Right lobe of liver (tissue), 6 donors: ENCODE data around the gene KLHDC8B. TPM values are rescaled to one million over a fixed set of nuclear protein-coding genes. Genes with fewer than 3 reads are reported as not detected.

ENCODE experiments used
- ATAC-seq, 4 donors: fragments of 200-7000 bp; cut with Tn5 transposase; one replicate each; pipeline ENCODE4 v1.9.1; 2020; ENCODE audit warnings: mild to moderate bottlenecking in 4 of 4, moderate library complexity in 4 of 4
- DNase-seq, 3 donors: peaks; one replicate each; pipeline ENCODE4 v3.0.0-alpha.2; 2020
- H3K27ac ChIP-seq, 3 donors: fragments of 200-600 bp; one replicate each; pipeline ENCODE4 v1.8.0; 2022
- H3K27me3 ChIP-seq, 2 donors: fragments of 200-600 bp; one replicate each; pipeline ENCODE4 v1.8.0; 2022
- H3K36me3 ChIP-seq, 4 donors: fragments of 200-600 bp; sonication (generic) in 1 of 4; one replicate each; pipeline versions ENCODE4 v1.5.1 to v1.8.0; 2017 to 2022; ENCODE audit warnings: control low read depth in 1 of 4
- H3K4me1 ChIP-seq, 4 donors: fragments of 200-600 bp; sonication (generic) in 1 of 4; one replicate each; pipeline versions ENCODE4 v1.5.1 to v1.8.0; 2017 to 2022; ENCODE audit warnings: control low read depth in 1 of 4
- H3K4me3 ChIP-seq, 3 donors: fragments of 200-600 bp; one replicate each; pipeline ENCODE4 v1.8.0; 2022
- H3K9me3 ChIP-seq, 4 donors: fragments of 200-600 bp; sonication (generic) in 1 of 4; one replicate each; pipeline versions ENCODE4 v1.5.1 to v1.8.0; 2017 to 2022; ENCODE audit warnings: control low read depth in 1 of 4
- POLR2A ChIP-seq: fragments of 450-650 bp; IDR thresholded peaks from one replicate; pipeline ENCODE4 v1.6.1; 2017; ENCODE audit warnings: antibody characterized with exemption, mild to moderate bottlenecking
- WGBS: methylation state at CpG from one replicate; pipeline ENCODE4 v1.1.6; 2018; ENCODE audit warnings: low coverage, low lambda C conversion rate; ENCODE audit not compliant: insufficient coverage; ENCODE audit errors: missing lambda C conversion rate; 5-methylcytosine and 5-hydroxymethylcytosine counted together
- intact Hi-C, 2 donors: fragments of 100-400 bp; cut with DNase I; formaldehyde crosslinking; loops; one replicate each; pipeline versions ENCODE4 v1.11.2 to v1.14.1; 2022
- total RNA-seq, 6 experiments: library from RNA; depleted of rRNA in 2 of 6; stranded (reverse); fragments of >200 nt in 2 of 6; fragmentation: NEBNext Ultra II Directional in 3 of 6; extraction: Animal tissue kit (Norgen Biotek cat#: 25700) in 3 of 6; gene quantifications; one replicate each; pipeline versions ENCODE4 v1.1.0 to v1.2.4, GENCODE V29; 2016 to 2023
- TF ChIP-seq, protein P1 (sequence below), 4 donors: fragments of 200-600 bp in 3 of 4; fragments of 450-650 bp in 1 of 4; IDR thresholded peaks; one replicate each; pipeline versions ENCODE4 v1.5.1 to v1.8.0; 2016 to 2022; ENCODE audit warnings: antibody characterized with exemption in 4 of 4, mild to moderate bottlenecking in 2 of 4
- donor health status: DM: no; HTN: yes; CAD: no.
- donor health status: DM: no; HTN: no; CAD: no.
- donor health status: DM: no; HTN: no; CAD: no.
- donor health status: DM: no; HTN: yes; CAD: no.
- donor health status: DM: no; HTN: yes; CAD: no.

Gene KLHDC8B
- total RNA-seq, 6 experiments from 2014 or later = 10.4 to 15.2 (median 11.5) TPM

DNA sequence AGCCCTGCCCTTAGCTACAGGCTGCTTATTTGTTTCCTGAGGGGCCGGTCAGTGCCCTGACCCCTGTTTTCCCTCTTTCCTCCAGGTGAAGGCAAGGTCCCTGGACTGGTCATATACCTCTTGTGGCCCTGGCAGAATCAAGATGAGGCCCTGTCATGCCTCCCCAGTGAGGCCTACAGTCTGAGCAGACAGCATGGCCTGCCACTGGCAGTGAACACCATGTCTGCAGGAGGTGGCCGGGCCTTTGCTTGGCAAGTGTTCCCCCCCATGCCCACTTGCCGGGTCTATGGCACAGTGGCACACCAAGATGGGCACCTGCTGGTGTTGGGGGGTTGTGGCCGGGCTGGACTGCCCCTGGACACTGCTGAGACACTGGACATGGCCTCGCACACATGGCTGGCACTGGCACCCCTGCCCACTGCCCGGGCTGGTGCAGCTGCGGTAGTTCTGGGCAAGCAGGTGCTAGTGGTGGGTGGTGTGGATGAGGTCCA lies 1.2 kb downstream of the KLHDC8B start:
- Histone ChIP-seq H3K4me1 (peaks cover 0 to 16% (median 5%) of the 10 kb centered on the region in 4 donors), H3K27me3 (no peaks in the 10 kb centered on the region), H3K9me3 (no peaks in the 10 kb centered on the region), H3K36me3 (no peaks in the 10 kb centered on the region), H3K27ac (peak overlapping the region; percentile 72 to 89 (median 72)), H3K4me3 (peak overlapping the region; percentile 74 to 78 (median 77))
- no peak for DNase-seq
- TF ChIP-seq, protein P1, sequence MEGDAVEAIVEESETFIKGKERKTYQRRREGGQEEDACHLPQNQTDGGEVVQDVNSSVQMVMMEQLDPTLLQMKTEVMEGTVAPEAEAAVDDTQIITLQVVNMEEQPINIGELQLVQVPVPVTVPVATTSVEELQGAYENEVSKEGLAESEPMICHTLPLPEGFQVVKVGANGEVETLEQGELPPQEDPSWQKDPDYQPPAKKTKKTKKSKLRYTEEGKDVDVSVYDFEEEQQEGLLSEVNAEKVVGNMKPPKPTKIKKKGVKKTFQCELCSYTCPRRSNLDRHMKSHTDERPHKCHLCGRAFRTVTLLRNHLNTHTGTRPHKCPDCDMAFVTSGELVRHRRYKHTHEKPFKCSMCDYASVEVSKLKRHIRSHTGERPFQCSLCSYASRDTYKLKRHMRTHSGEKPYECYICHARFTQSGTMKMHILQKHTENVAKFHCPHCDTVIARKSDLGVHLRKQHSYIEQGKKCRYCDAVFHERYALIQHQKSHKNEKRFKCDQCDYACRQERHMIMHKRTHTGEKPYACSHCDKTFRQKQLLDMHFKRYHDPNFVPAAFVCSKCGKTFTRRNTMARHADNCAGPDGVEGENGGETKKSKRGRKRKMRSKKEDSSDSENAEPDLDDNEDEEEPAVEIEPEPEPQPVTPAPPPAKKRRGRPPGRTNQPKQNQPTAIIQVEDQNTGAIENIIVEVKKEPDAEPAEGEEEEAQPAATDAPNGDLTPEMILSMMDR (IDR thresholded peaks at IDR 0.05) = no peak
- TF ChIP-seq POLR2A = no peak
- no peak for ATAC-seq
- 50% methylated on average over 1 of the region's 7 CpGs for WGBS
- intact Hi-C loops = no loop called here

DNA sequence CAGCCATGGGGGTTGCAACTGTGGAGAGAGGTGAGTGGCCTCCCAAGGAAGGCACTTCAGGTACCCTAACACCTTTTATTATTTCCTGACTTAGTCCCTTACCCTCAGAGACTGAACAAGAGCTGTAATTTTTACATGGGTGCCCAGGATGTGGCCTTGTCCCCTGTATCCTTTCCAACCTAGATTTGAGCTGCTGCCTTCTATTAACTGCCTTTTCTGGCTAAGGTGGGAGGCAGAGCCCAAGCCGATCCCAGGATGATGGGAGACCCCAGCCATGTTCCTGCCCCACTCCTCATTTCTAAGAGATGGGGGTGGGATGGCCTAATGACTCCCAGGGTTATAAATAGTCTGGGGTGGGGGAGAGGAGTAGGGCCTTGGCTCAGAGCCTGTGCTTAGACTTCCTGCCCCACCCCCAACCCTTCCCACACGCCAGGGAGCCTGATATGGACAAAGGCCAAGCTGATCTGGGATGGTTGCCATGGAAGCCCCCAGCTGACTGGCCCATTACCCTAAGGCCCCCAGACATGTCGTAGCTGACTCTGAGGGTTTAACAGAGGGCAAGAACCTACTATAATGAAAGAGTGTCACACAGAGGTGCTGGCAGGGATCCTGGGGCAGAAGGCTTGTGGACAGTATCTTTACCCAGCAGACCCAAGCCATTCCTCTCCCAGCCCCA lies 1.9 kb downstream of the KLHDC8B start:
- Histone ChIP-seq H3K36me3 (no peaks in the 10 kb centered on the region), H3K4me3 (peak overlapping the region; percentile 74 to 78 (median 77)), H3K9me3 (no peaks in the 10 kb centered on the region), H3K27me3 (no peaks in the 10 kb centered on the region), H3K4me1 (peaks cover 0 to 16% (median 5%) of the 10 kb centered on the region in 4 donors), H3K27ac (peak overlapping the region; percentile 72 to 89 (median 72))
- 60% methylated on average over 1 of the region's 3 CpGs for WGBS
- TF ChIP-seq, protein P1 (IDR thresholded peaks at IDR 0.05) = no peak
- TF ChIP-seq POLR2A = no peak
- intact Hi-C loops = no loop called here
- DNase-seq (peak in 2 of 3 donors; percentile 52 to 67), ATAC-seq (peak; percentile 23 to 42 (median 30))

DNA sequence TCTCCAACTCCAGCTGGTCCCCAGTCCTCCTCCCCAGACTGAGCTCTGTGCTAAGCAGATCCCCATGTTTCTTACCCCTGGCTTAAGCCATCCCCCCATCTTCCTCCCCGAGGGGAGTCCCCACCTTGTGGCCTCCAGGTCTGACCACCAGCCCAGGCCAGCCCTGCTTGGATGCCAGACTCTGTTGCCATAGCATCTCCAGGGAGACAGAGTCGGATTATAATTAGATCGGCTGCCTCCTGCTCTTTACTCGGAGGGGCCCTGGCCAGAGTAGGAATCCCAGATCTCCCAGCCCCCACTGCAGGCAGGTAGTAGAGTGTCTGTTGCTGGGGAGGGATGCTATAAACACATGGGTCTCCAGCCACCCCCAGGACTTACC lies 2.4 kb downstream of the KLHDC8B start:
- H3K4me3 ChIP-seq = no peak overlapping the region
- no peaks in the 10 kb centered on the region for H3K27me3 ChIP-seq
- 56% methylated on average over 4 of the region's 4 CpGs for WGBS
- TF ChIP-seq POLR2A = no peak
- TF ChIP-seq, protein P1 (IDR thresholded peaks at IDR 0.05) = no peak
- no peaks in the 10 kb centered on the region for H3K36me3 ChIP-seq
- no peak for DNase-seq
- no peak for ATAC-seq
- H3K9me3 ChIP-seq = no peaks in the 10 kb centered on the region
- intact Hi-C loops = no loop called here
- H3K27ac ChIP-seq = no peak overlapping the region
- H3K4me1 ChIP-seq = peaks cover 0 to 16% (median 5%) of the 10 kb centered on the region in 4 donors

DNA sequence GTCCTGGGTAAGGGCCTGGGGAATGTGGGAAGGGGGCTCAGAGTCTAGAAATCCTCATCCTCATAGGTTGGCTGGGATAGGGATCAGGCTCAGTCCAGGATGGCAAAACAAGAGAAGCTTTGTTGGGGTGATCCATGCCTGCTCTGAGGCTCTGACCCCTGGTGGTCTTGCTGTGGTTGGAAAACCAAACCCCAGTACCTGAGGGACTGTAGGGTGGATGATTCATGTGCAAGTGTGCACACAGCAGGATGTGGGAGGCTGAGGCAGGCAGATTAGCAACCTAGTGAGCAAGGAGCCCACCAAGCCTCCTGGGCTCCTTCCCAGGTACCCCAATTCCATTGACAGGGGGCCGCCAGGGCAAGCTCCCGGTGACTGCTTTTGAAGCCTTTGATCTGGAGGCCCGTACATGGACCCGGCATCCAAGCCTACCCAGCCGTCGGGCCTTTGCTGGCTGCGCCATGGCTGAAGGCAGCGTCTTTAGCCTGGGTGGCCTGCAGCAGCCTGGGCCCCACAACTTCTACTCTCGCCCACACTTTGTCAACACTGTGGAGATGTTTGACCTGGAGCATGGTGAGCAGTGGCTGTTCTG lies 3.1 kb downstream of the KLHDC8B start:
- Histone ChIP-seq H3K4me3 (no peak overlapping the region), H3K36me3 (no peaks in the 10 kb centered on the region), H3K27ac (no peak overlapping the region), H3K27me3 (no peaks in the 10 kb centered on the region), H3K9me3 (no peaks in the 10 kb centered on the region), H3K4me1 (peaks cover 0 to 16% (median 5%) of the 10 kb centered on the region in 4 donors)
- DNase-seq (no peak), ATAC-seq (no peak)
- intact Hi-C loops = no loop called here
- WGBS = no CpG with 5 or more reads among the region's 9 CpGs
- no peak for TF ChIP-seq POLR2A
- TF ChIP-seq, protein P1 (IDR thresholded peaks at IDR 0.05) = no peak
